Ovary (tissue), 3 donors: ENCODE results near the gene CALHM4.

Experiments used
- CTCF ChIP-seq, 3 donors: fragments of 450-650 bp in 2 of 3; fragments of 200-600 bp in 1 of 3; IDR thresholded peaks; one replicate each; pipeline versions ENCODE4 v1.5.1 to v1.8.0; 2016 to 2022; ENCODE audit warnings: antibody characterized with exemption in 3 of 3, mild to moderate bottlenecking in 1 of 3
- EP300 ChIP-seq: sonication (generic); formaldehyde crosslinking; IDR thresholded peaks from one replicate; pipeline ENCODE4 v1.6.1; 2017; ENCODE audit warnings: antibody characterized with exemption
- POLR2A ChIP-seq: fragments of 450-650 bp; IDR thresholded peaks from one replicate; pipeline ENCODE4 v1.6.1; 2017; ENCODE audit warnings: antibody characterized with exemption, mild to moderate bottlenecking, moderate library complexity
- donor health status: DM: no; HTN: no; CAD: no.

- TF ChIP-seq CTCF (IDR thresholded peaks at IDR 0.05) (no peak), POLR2A (no peak), EP300 (no peak)
Observed at GRCh38 chr6:116545651-116546050, 7.9 kb upstream of the CALHM4 start, which contains the start of gene TRAPPC3L.
